ENCODE measurements around the gene PRUNE2.

The PRUNE2 gene

GRCh38 chr9:76642074-76642473 is 263.8 kb downstream of the PRUNE2 start:
- Histone ChIP-seq H3K27me3 (no peaks in the 10 kb centered on the region), H3K36me3 (peaks cover 20% of the 10 kb centered on the region), H3K4me1 (no peaks in the 10 kb centered on the region), H3K4me3 (ENCODE audit: low read depth, low read length) (no peak overlapping the region), H3K9me3 (no peaks in the 10 kb centered on the region)
- TF ChIP-seq CTCF (IDR thresholded peaks at IDR 0.05; ENCODE audit: low read depth, low read length): no peak
- DNase-seq: no peak

GRCh38 chr9:76638001-76638400 is 267.9 kb downstream of the PRUNE2 start:
- Histone ChIP-seq H3K4me1 (no peaks in the 10 kb centered on the region), H3K9me3 (no peaks in the 10 kb centered on the region), H3K4me3 (ENCODE audit: low read depth, low read length) (no peak overlapping the region), H3K36me3 (peaks cover 25% of the 10 kb centered on the region), H3K27me3 (no peaks in the 10 kb centered on the region)
- no peak for DNase-seq
- TF ChIP-seq CTCF (IDR thresholded peaks at IDR 0.05; ENCODE audit: low read depth, low read length): no peak

- Histone ChIP-seq H3K9me3 (no peaks in the 10 kb centered on the region), H3K4me1 (no peaks in the 10 kb centered on the region), H3K36me3 (peaks cover 26% of the 10 kb centered on the region), H3K27me3 (no peaks in the 10 kb centered on the region), H3K4me3 (ENCODE audit: low read depth, low read length) (no peak overlapping the region)
- TF ChIP-seq CTCF (IDR thresholded peaks at IDR 0.05; ENCODE audit: low read depth, low read length): no peak
- no peak for DNase-seq
These were observed 268.5 kb downstream of the PRUNE2 start for GRCh38 chr9:76637416-76637815.

- H3K27me3 ChIP-seq: no peaks in the 10 kb centered on the region
- peaks cover 30% of the 10 kb centered on the region for H3K36me3 ChIP-seq
- no peak overlapping the region for H3K4me3 ChIP-seq (ENCODE audit: low read depth, low read length)
- no peak for DNase-seq
- no peaks in the 10 kb centered on the region for H3K4me1 ChIP-seq
- H3K9me3 ChIP-seq: no peaks in the 10 kb centered on the region
- no peak for TF ChIP-seq CTCF (IDR thresholded peaks at IDR 0.05; ENCODE audit: low read depth, low read length)
These were observed 271.4 kb downstream of the PRUNE2 start for GRCh38 chr9:76634356-76635054.

GRCh38 chr9:76630916-76631315 is 275.0 kb downstream of the PRUNE2 start:
- Histone ChIP-seq H3K36me3 (peaks cover 30% of the 10 kb centered on the region), H3K9me3 (no peaks in the 10 kb centered on the region), H3K27me3 (no peaks in the 10 kb centered on the region), H3K4me3 (ENCODE audit: low read depth, low read length) (no peak overlapping the region), H3K4me1 (no peaks in the 10 kb centered on the region)
- DNase-seq: no peak
- TF ChIP-seq CTCF (IDR thresholded peaks at IDR 0.05; ENCODE audit: low read depth, low read length): no peak

GRCh38 chr9:76629205-76629990 is 276.5 kb downstream of the PRUNE2 start:
- Histone ChIP-seq H3K27me3 (no peaks in the 10 kb centered on the region), H3K4me1 (no peaks in the 10 kb centered on the region), H3K9me3 (no peaks in the 10 kb centered on the region), H3K4me3 (ENCODE audit: low read depth, low read length) (no peak overlapping the region), H3K36me3 (peaks cover 30% of the 10 kb centered on the region)
- no peak for TF ChIP-seq CTCF (IDR thresholded peaks at IDR 0.05; ENCODE audit: low read depth, low read length)
- DNase-seq: no peak

Data from BE2C (cell line).